Keratinocyte (primary cell): ENCODE results near the gene PRMT1.

ENCODE experiments used
- CTCF ChIP-seq, 3 experiments: IDR thresholded peaks in 1 of 3; conservative IDR thresholded peaks in 1 of 3; optimal IDR thresholded peaks in 1 of 3; 2 replicates in 2 of 3; 3 replicates in 1 of 3; pipeline versions ENCODE3 to v1.5.1; 2011; ENCODE audit warnings: low read length in 3 of 3, mild to moderate bottlenecking in 3 of 3, moderate library complexity in 2 of 3, control low read depth in 1 of 3, inconsistent platforms in 1 of 3; ENCODE audit not compliant: insufficient read depth in 2 of 3; ENCODE audit errors: extremely low read depth in 1 of 3
- EZH2 ChIP-seq: IDR thresholded peaks from one replicate; pipeline ENCODE4 v1.6.1; 2012; ENCODE audit warnings: inconsistent platforms, mild to moderate bottlenecking, low read length, moderate library complexity

- TF ChIP-seq EZH2 (no peak), CTCF (optimal IDR thresholded peaks at IDR 0.05 in 1 of 3, IDR thresholded peaks at IDR 0.05 in 1 of 3, conservative IDR thresholded peaks at IDR 0.05 in 1 of 3; ENCODE audit: extremely low read depth in 1 of 3, insufficient read depth in 2 of 3, low read length in 3 of 3) (no peak)
Observed at GRCh38 chr19:49641688-49642491, 35.2 kb upstream of the PRMT1 start, which contains the start of gene SCAF1.
